Transverse colon (tissue), 4 donors: ENCODE results near the gene CADM1.

Experiments
- EP300 ChIP-seq: sonication (generic); formaldehyde crosslinking; IDR thresholded peaks from one replicate; pipeline ENCODE4 v1.6.1; 2017; ENCODE audit warnings: antibody characterized with exemption, low read depth
- POLR2A ChIP-seq: fragments of 450-650 bp; IDR thresholded peaks from one replicate; pipeline ENCODE4 v1.6.1; 2016; ENCODE audit warnings: antibody characterized with exemption, mild to moderate bottlenecking, moderate library complexity
- POLR2AphosphoS5 ChIP-seq, 3 donors: sonication (generic); formaldehyde crosslinking; IDR thresholded peaks; one replicate each; pipeline ENCODE4 v1.6.1; 2016; ENCODE audit warnings: antibody characterized with exemption in 3 of 3
- TF ChIP-seq, protein P1 (sequence below), 5 experiments: fragments of 200-600 bp in 3 of 5; fragments of 450-650 bp in 2 of 5; sonication (generic) in 3 of 5; IDR thresholded peaks; 1 replicate in 2 of 5; 2 replicates in 3 of 5; pipeline ENCODE4 v1.5.1; 2016 to 2017; ENCODE audit warnings: antibody characterized with exemption in 5 of 5, inconsistent platforms in 3 of 5, mild to moderate bottlenecking in 2 of 5, moderate library complexity in 1 of 5

DNA sequence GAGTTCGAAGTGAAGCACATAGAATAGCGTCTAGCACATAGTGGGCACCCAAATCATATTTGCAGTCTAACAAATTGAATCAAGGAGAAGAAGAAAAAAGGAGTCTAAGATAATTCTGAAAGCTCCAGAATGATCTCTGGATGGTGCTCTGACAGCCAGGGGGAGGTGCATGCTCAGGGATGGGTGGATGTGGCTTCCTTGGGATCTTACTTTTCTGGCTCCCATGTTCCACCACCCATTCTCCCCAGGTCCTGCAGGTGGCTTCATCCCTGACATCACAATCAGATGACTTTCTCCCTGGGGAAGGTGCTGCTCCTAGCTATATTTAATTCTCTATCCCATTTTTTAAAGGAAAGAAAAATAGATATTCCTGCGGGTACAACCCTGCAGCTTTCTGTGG is 381.9 kb downstream of the CADM1 start:
- TF ChIP-seq, protein P1, sequence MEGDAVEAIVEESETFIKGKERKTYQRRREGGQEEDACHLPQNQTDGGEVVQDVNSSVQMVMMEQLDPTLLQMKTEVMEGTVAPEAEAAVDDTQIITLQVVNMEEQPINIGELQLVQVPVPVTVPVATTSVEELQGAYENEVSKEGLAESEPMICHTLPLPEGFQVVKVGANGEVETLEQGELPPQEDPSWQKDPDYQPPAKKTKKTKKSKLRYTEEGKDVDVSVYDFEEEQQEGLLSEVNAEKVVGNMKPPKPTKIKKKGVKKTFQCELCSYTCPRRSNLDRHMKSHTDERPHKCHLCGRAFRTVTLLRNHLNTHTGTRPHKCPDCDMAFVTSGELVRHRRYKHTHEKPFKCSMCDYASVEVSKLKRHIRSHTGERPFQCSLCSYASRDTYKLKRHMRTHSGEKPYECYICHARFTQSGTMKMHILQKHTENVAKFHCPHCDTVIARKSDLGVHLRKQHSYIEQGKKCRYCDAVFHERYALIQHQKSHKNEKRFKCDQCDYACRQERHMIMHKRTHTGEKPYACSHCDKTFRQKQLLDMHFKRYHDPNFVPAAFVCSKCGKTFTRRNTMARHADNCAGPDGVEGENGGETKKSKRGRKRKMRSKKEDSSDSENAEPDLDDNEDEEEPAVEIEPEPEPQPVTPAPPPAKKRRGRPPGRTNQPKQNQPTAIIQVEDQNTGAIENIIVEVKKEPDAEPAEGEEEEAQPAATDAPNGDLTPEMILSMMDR (IDR thresholded peaks at IDR 0.05) = no peak
- TF ChIP-seq POLR2AphosphoS5 (IDR thresholded peaks at IDR 0.05) (no peak), POLR2A (no peak), EP300 (no peak)
